ENCODE data around the gene METTL26.

The METTL26 gene

GRCh38 chr16:636206-637080 is at the start of gene METTL26:
METTL26 (minus strand) TSS chr16:636305; CDS start chr16:636290, 15 bp downstream.
- Histone ChIP-seq H3K9me3 (ENCODE audit: control insufficient read depth in 2 of 2, low read length in 2 of 2) (no peaks in the 10 kb centered on the region), H3K27ac (ENCODE audit: low read length) (peak within 1 kb of the TSS; percentile 95), H3K36me3 (ENCODE audit: control insufficient read depth in 2 of 2, insufficient read depth in 2 of 2, low read length in 2 of 2) (no peaks in the 10 kb centered on the region), H3K4me1 (ENCODE audit: control insufficient read depth, insufficient read depth, low read length) (peaks cover 30% of the 10 kb centered on the region), H3K27me3 (ENCODE audit: control insufficient read depth in 1 of 2, insufficient read depth in 2 of 2, low read length in 2 of 2) (peaks cover 0 to 4% of the 10 kb centered on the region in 2 donors), H3K4me3 (ENCODE audit: low read length in 2 of 2) (peak within 1 kb of the TSS; percentile 94 to 97), H3K9ac (ENCODE audit: low read length in 2 of 2) (peak within 1 kb of the TSS; percentile 93 to 97)

- Histone ChIP-seq H3K9me3 (ENCODE audit: control insufficient read depth in 2 of 2, low read length in 2 of 2) (no peaks in the 10 kb centered on the region), H3K4me1 (ENCODE audit: control insufficient read depth, insufficient read depth, low read length) (peaks cover 61% of the 10 kb centered on the region), H3K9ac (ENCODE audit: low read length in 2 of 2) (no peak overlapping the region), H3K27me3 (ENCODE audit: control insufficient read depth in 1 of 2, insufficient read depth in 2 of 2, low read length in 2 of 2) (no peaks in the 10 kb centered on the region), H3K36me3 (ENCODE audit: control insufficient read depth in 2 of 2, insufficient read depth in 2 of 2, low read length in 2 of 2) (peaks cover 12 to 17% of the 10 kb centered on the region in 2 donors), H3K4me3 (ENCODE audit: low read length in 2 of 2) (peak overlapping the region in 1 of 2 donors; percentile 40), H3K27ac (ENCODE audit: low read length) (no peak overlapping the region)
Observed at GRCh38 chr16:684961-685696, 49.0 kb upstream of the METTL26 start.

GRCh38 chr16:684071-684794 is 48.1 kb upstream of the METTL26 start, which contains the start of gene JMJD8:
JMJD8 (minus strand) TSS chr16:684334; CDS start chr16:684319, 15 bp downstream.
- H3K27me3 ChIP-seq (ENCODE audit: control insufficient read depth in 1 of 2, insufficient read depth in 2 of 2, low read length in 2 of 2): no peaks in the 10 kb centered on the region
- no peaks in the 10 kb centered on the region for H3K9me3 ChIP-seq (ENCODE audit: control insufficient read depth in 2 of 2, low read length in 2 of 2)
- peaks cover 58% of the 10 kb centered on the region for H3K4me1 ChIP-seq (ENCODE audit: control insufficient read depth, insufficient read depth, low read length)
- peak within 1 kb of the TSS; percentile 58 for H3K27ac ChIP-seq (ENCODE audit: low read length)
- peaks cover 12 to 17% of the 10 kb centered on the region in 2 donors for H3K36me3 ChIP-seq (ENCODE audit: control insufficient read depth in 2 of 2, insufficient read depth in 2 of 2, low read length in 2 of 2)
- H3K4me3 ChIP-seq (ENCODE audit: low read length in 2 of 2): peak within 1 kb of the TSS; percentile 75 to 81
- peak within 1 kb of the TSS; percentile 42 to 63 for H3K9ac ChIP-seq (ENCODE audit: low read length in 2 of 2)

- Histone ChIP-seq H3K27me3 (ENCODE audit: control insufficient read depth in 1 of 2, insufficient read depth in 2 of 2, low read length in 2 of 2) (no peaks in the 10 kb centered on the region), H3K36me3 (ENCODE audit: control insufficient read depth in 2 of 2, insufficient read depth in 2 of 2, low read length in 2 of 2) (peaks cover 12 to 17% of the 10 kb centered on the region in 2 donors), H3K4me3 (ENCODE audit: low read length in 2 of 2) (peak overlapping the region; percentile 63 to 81), H3K27ac (ENCODE audit: low read length) (no peak overlapping the region), H3K4me1 (ENCODE audit: control insufficient read depth, insufficient read depth, low read length) (peaks cover 53% of the 10 kb centered on the region), H3K9me3 (ENCODE audit: control insufficient read depth in 2 of 2, low read length in 2 of 2) (no peaks in the 10 kb centered on the region), H3K9ac (ENCODE audit: low read length in 2 of 2) (peak overlapping the region in 1 of 2 donors; percentile 53)
Observed at GRCh38 chr16:683396-684070, 47.4 kb upstream of the METTL26 start.

- Histone ChIP-seq H3K9ac (ENCODE audit: low read length in 2 of 2) (no peak overlapping the region), H3K4me1 (ENCODE audit: control insufficient read depth, insufficient read depth, low read length) (peaks cover 52% of the 10 kb centered on the region), H3K27ac (ENCODE audit: low read length) (no peak overlapping the region), H3K36me3 (ENCODE audit: control insufficient read depth in 2 of 2, insufficient read depth in 2 of 2, low read length in 2 of 2) (peaks cover 12 to 17% of the 10 kb centered on the region in 2 donors), H3K4me3 (ENCODE audit: low read length in 2 of 2) (peak overlapping the region in 1 of 2 donors; percentile 81), H3K27me3 (ENCODE audit: control insufficient read depth in 1 of 2, insufficient read depth in 2 of 2, low read length in 2 of 2) (no peaks in the 10 kb centered on the region), H3K9me3 (ENCODE audit: control insufficient read depth in 2 of 2, low read length in 2 of 2) (no peaks in the 10 kb centered on the region)
Observed at GRCh38 chr16:682493-683395, 46.6 kb upstream of the METTL26 start.

- Histone ChIP-seq H3K27ac (ENCODE audit: low read length) (no peak overlapping the region), H3K9me3 (ENCODE audit: control insufficient read depth in 2 of 2, low read length in 2 of 2) (no peaks in the 10 kb centered on the region), H3K27me3 (ENCODE audit: control insufficient read depth in 1 of 2, insufficient read depth in 2 of 2, low read length in 2 of 2) (no peaks in the 10 kb centered on the region), H3K36me3 (ENCODE audit: control insufficient read depth in 2 of 2, insufficient read depth in 2 of 2, low read length in 2 of 2) (peaks cover 12 to 17% of the 10 kb centered on the region in 2 donors), H3K4me3 (ENCODE audit: low read length in 2 of 2) (peak overlapping the region; percentile 81 to 83), H3K4me1 (ENCODE audit: control insufficient read depth, insufficient read depth, low read length) (peaks cover 52% of the 10 kb centered on the region), H3K9ac (ENCODE audit: low read length in 2 of 2) (no peak overlapping the region)
Observed at GRCh38 chr16:681746-682427, 45.8 kb upstream of the METTL26 start.

GRCh38 chr16:680967-681745 is 45.1 kb upstream of the METTL26 start:
- no peaks in the 10 kb centered on the region for H3K9me3 ChIP-seq (ENCODE audit: control insufficient read depth in 2 of 2, low read length in 2 of 2)
- H3K9ac ChIP-seq (ENCODE audit: low read length in 2 of 2): peak overlapping the region; percentile 75 to 80
- peak overlapping the region; percentile 67 for H3K27ac ChIP-seq (ENCODE audit: low read length)
- H3K36me3 ChIP-seq (ENCODE audit: control insufficient read depth in 2 of 2, insufficient read depth in 2 of 2, low read length in 2 of 2): peaks cover 12 to 17% of the 10 kb centered on the region in 2 donors
- peaks cover 56% of the 10 kb centered on the region for H3K4me1 ChIP-seq (ENCODE audit: control insufficient read depth, insufficient read depth, low read length)
- H3K4me3 ChIP-seq (ENCODE audit: low read length in 2 of 2): peak overlapping the region; percentile 81 to 83
- no peaks in the 10 kb centered on the region for H3K27me3 ChIP-seq (ENCODE audit: control insufficient read depth in 1 of 2, insufficient read depth in 2 of 2, low read length in 2 of 2)

GRCh38 chr16:680625-680945 is 44.5 kb upstream of the METTL26 start:
- peaks cover 60% of the 10 kb centered on the region for H3K4me1 ChIP-seq (ENCODE audit: control insufficient read depth, insufficient read depth, low read length)
- peaks cover 12 to 17% of the 10 kb centered on the region in 2 donors for H3K36me3 ChIP-seq (ENCODE audit: control insufficient read depth in 2 of 2, insufficient read depth in 2 of 2, low read length in 2 of 2)

More at GRCh38 chr16:680625-680945, 44.5 kb upstream of the METTL26 start:
- Histone ChIP-seq H3K27ac (ENCODE audit: low read length) (peak overlapping the region; percentile 67), H3K27me3 (ENCODE audit: control insufficient read depth in 1 of 2, insufficient read depth in 2 of 2, low read length in 2 of 2) (no peaks in the 10 kb centered on the region), H3K9me3 (ENCODE audit: control insufficient read depth in 2 of 2, low read length in 2 of 2) (no peaks in the 10 kb centered on the region), H3K9ac (ENCODE audit: low read length in 2 of 2) (peak overlapping the region; percentile 75 to 80), H3K4me3 (ENCODE audit: low read length in 2 of 2) (peak overlapping the region; percentile 81 to 83)

Data from stomach smooth muscle (tissue), 2 donors.